K562 (cell line): Measurements from ENCODE around the gene FCSK. TPM values are rescaled to one million over a fixed set of nuclear protein-coding genes. Genes with fewer than 3 reads are reported as not detected.

Experiments used
- CHAMP1 ChIP-seq: fragments of 450-650 bp; IDR thresholded peaks from 2 replicates; pipeline ENCODE4 v1.6.1; 2016; ENCODE audit warnings: mild to moderate bottlenecking
- FOXJ2 ChIP-seq: fragments of 200-800 bp; sonication (Bioruptor generic); IDR thresholded peaks from 2 replicates; pipeline ENCODE4 v1.6.1; 2016; ENCODE audit warnings: missing genetic modification characterization, missing compliant biosample characterization
- HEY1 ChIP-seq: fragments of 250-450 bp; sonication (Bioruptor Pico); IDR thresholded peaks from 2 replicates; pipeline ENCODE4 v1.5.0; 2020; ENCODE audit warnings: mild to moderate bottlenecking, moderate library complexity, borderline replicate concordance
- IRF1 ChIP-seq: sonication (generic); formaldehyde crosslinking; IDR thresholded peaks from 2 replicates; pipeline ENCODE4 v1.8.0; 2022; ENCODE audit warnings: missing genetic modification reagents, mild to moderate bottlenecking, borderline replicate concordance
- MAFF ChIP-seq: IDR thresholded peaks from 2 replicates; pipeline ENCODE4 v1.6.1; 2012; ENCODE audit warnings: low read length, improper control_type of control experiment
- MCM3 ChIP-seq: fragments of 450-650 bp; IDR thresholded peaks from 2 replicates; pipeline ENCODE4 v1.6.1; 2016
- MTA2 ChIP-seq: fragments of 450-650 bp; IDR thresholded peaks from 2 replicates; pipeline ENCODE4 v1.6.1; 2016; ENCODE audit warnings: low read depth
- PCBP1 ChIP-seq: fragments of 200-400 bp; formaldehyde crosslinking; IDR thresholded peaks from 2 replicates; pipeline ENCODE4 v1.6.1; 2018; ENCODE audit warnings: mild to moderate bottlenecking, low read depth, low read length; ENCODE audit not compliant: poor library complexity, severe bottlenecking
- PTRF ChIP-seq: fragments of 450-650 bp; IDR thresholded peaks from 2 replicates; pipeline ENCODE4 v1.6.1; 2016; ENCODE audit warnings: mild to moderate bottlenecking, missing genetic modification characterization, missing compliant biosample characterization
- SAFB ChIP-seq: fragments of 200-400 bp; formaldehyde crosslinking; IDR thresholded peaks from 2 replicates; pipeline ENCODE4 v1.6.1; 2017; ENCODE audit warnings: low read depth, low read length, borderline replicate concordance
- TCF7 ChIP-seq: sonication (generic); IDR thresholded peaks from 2 replicates; pipeline ENCODE4 v1.6.1; 2016; ENCODE audit warnings: antibody characterized with exemption, borderline replicate concordance
- U2AF2 ChIP-seq: fragments of 200-400 bp; formaldehyde crosslinking; optimal IDR thresholded peaks from 2 replicates; pipeline ENCODE3; 2017; ENCODE audit warnings: low read depth, mild to moderate bottlenecking, low read length
- ZFPM2 ChIP-seq: fragments of 250-450 bp; sonication (Bioruptor Pico); IDR thresholded peaks from 2 replicates; pipeline ENCODE4 v1.5.1; 2022; ENCODE audit warnings: mild to moderate bottlenecking
- ZNF212 ChIP-seq: fragments of 450-650 bp; formaldehyde crosslinking; IDR thresholded peaks from 2 replicates; pipeline ENCODE4 v1.4.0; 2020; ENCODE audit warnings: mild to moderate bottlenecking
- ZNF407 ChIP-seq: fragments of 450-650 bp; IDR thresholded peaks from 2 replicates; pipeline ENCODE4 v1.6.1; 2016; ENCODE audit warnings: low read depth
- ZNF41 ChIP-seq: fragments of 250-450 bp; sonication (Bioruptor Pico); conservative IDR thresholded peaks from 2 replicates; pipeline ENCODE4 v1.4.0; 2020; ENCODE audit warnings: mild to moderate bottlenecking
- polyA plus RNA-seq, 8 experiments: library from polyadenylated mRNA; depleted of rRNA in 4 of 8; stranded (reverse) in 5 of 8; unstranded in 3 of 8; fragments of >200 nt; fragmentation: Nextera tagmentation in 2 of 8; fragmentation: Illumina TruSeq in 1 of 8; extraction: Ambion mirVana in 2 of 8; extraction: Trizol in 1 of 8; gene quantifications; 2 replicates each; pipeline versions ENCODE4 v1.2.1 to v1.2.3, GENCODE V29; 2011 to 2014; ENCODE audit warnings: inconsistent platforms in 1 of 8, missing spikeins in 1 of 8
- total RNA-seq, 7 experiments: library from RNA; depleted of rRNA in 6 of 7; stranded (reverse); fragments of >200 nt in 6 of 7; fragmentation: Illumina TruSeq in 2 of 7; extraction: Trizol in 2 of 7; gene quantifications; 2 replicates each; pipeline versions ENCODE4 v1.2.1 to v1.2.3, GENCODE V29; 2011 to 2021; ENCODE audit warnings: low replicate concordance in 1 of 7

Gene FCSK
- total and polyA plus RNA-seq, 9 of the 15 experiments (the other 6 are each of a cell fraction or from before 2014, with no cell fraction given), result 0.92 to 18.6 (median 8.3) TPM

- TF ChIP-seq MAFF, result no peak
- no peak for TF ChIP-seq MTA2
- peak; percentile 72; the same call in 1 of the 2 replicates for TF ChIP-seq SAFB
- TF ChIP-seq CHAMP1, result no peak
- TF ChIP-seq ZNF41 (CRISPR knock-in tag), result peak; percentile 64; the same call in 1 of the 2 replicates
- no peak; the same call in 1 of the 2 replicates for TF ChIP-seq FOXJ2 (tag)
- TF ChIP-seq ZNF212, result no peak
- TF ChIP-seq U2AF2, result no peak
- peak; percentile 60; the same call in 1 of the 2 replicates for TF ChIP-seq HEY1
- no peak for TF ChIP-seq ZFPM2 (CRISPR knock-in tag)
- TF ChIP-seq TCF7, result no peak
- no peak for TF ChIP-seq IRF1
- TF ChIP-seq PTRF, result no peak
- TF ChIP-seq MCM3, result no peak
- TF ChIP-seq ZNF407, result no peak
- TF ChIP-seq PCBP1, result peak; percentile 89
Measured at GRCh38 chr16:70438969-70439862, 15.2 kb upstream of the FCSK start, which contains the start of gene ST3GAL2 (continued).
